ENCODE data around the gene DISP3.

The DISP3 gene

GRCh38 chr1:11496551-11497080, 17.7 kb downstream of the DISP3 start:
- Histone ChIP-seq H2AK5ac (ENCODE audit: low read depth, low read length) (peak overlapping the region; percentile 79), H3K4me1 (ENCODE audit: control insufficient read depth in 2 of 2, insufficient read depth in 1 of 2, low read depth in 1 of 2, low read length in 2 of 2) (peaks cover 12 to 36% of the 10 kb centered on the region in 2 donors), H2BK15ac (ENCODE audit: low read length) (peak overlapping the region; percentile 93), H3K27ac (replicated peaks; ENCODE audit: low read length) (no peak overlapping the region), H3K23ac (ENCODE audit: low read depth, low read length, poor library complexity) (no peak overlapping the region), H3K27me3 (ENCODE audit: control insufficient read depth in 3 of 3, insufficient read depth in 3 of 3, low read depth in 1 of 3, low read length in 3 of 3) (no peaks in the 10 kb centered on the region), H2BK12ac (ENCODE audit: low read length) (no peak overlapping the region), H3K79me1 (ENCODE audit: low read depth, low read length) (no peaks in the 10 kb centered on the region), H2AFZ (ENCODE audit: low read length) (no peak overlapping the region), H3K9ac (ENCODE audit: low read depth, low read length, poor library complexity) (no peak overlapping the region), H3K36me3 (replicated peaks in 1 of 2; ENCODE audit: control insufficient read depth in 2 of 2, insufficient read depth in 2 of 2, low read length in 2 of 2) (no peaks in the 10 kb centered on the region), H2BK120ac (ENCODE audit: low read depth, low read length) (peak overlapping the region; percentile 4), H2BK5ac (ENCODE audit: low read length) (no peak overlapping the region), H3K9me3 (replicated peaks in 1 of 2; ENCODE audit: control insufficient read depth in 2 of 2, insufficient read depth in 1 of 2, low read depth in 1 of 2, low read length in 2 of 2) (peaks cover 0 to 5% of the 10 kb centered on the region in 2 donors), H3K18ac (ENCODE audit: low read length) (peak overlapping the region; percentile 88), H4K91ac (ENCODE audit: low read depth, low read length, poor library complexity) (no peak overlapping the region), H3K4me3 (ENCODE audit: low read length in 2 of 2) (no peak overlapping the region), H3K4me2 (ENCODE audit: insufficient read depth, low read length, poor library complexity, severe bottlenecking) (no peak overlapping the region), H4K8ac (ENCODE audit: low read depth, low read length) (no peak overlapping the region), H3K4ac (ENCODE audit: low read length) (no peak overlapping the region), H3K14ac (ENCODE audit: low read length) (no peak overlapping the region)
- WGBS, 2 donors (ENCODE audit: extremely low coverage in 2 of 2, insufficient read length in 2 of 2, insufficient replicate concordance in 1 of 2), result no CpG with 5 or more reads among the region's 8 CpGs
- DNase-seq (ENCODE audit: low spot score), result no peak

- H2AFZ ChIP-seq (ENCODE audit: low read length), result peak overlapping the region; percentile 76
- peaks cover 12 to 36% of the 10 kb centered on the region in 2 donors for H3K4me1 ChIP-seq (ENCODE audit: control insufficient read depth in 2 of 2, insufficient read depth in 1 of 2, low read depth in 1 of 2, low read length in 2 of 2)
- peak overlapping the region; percentile 83 for H3K18ac ChIP-seq (ENCODE audit: low read length)
- no peak overlapping the region for H2BK15ac ChIP-seq (ENCODE audit: low read length)
- DNase-seq (ENCODE audit: low spot score), result peak; percentile 52
- H3K27ac ChIP-seq (replicated peaks; ENCODE audit: low read length), result peak overlapping the region; percentile 89
- peak overlapping the region in 1 of 2 donors; percentile 24 for H3K4me3 ChIP-seq (ENCODE audit: low read length in 2 of 2)
- H3K9ac ChIP-seq (ENCODE audit: low read depth, low read length, poor library complexity), result no peak overlapping the region
- no peak overlapping the region for H2AK5ac ChIP-seq (ENCODE audit: low read depth, low read length)
- H4K8ac ChIP-seq (ENCODE audit: low read depth, low read length), result no peak overlapping the region
- no peak overlapping the region for H4K91ac ChIP-seq (ENCODE audit: low read depth, low read length, poor library complexity)
- H3K4me2 ChIP-seq (ENCODE audit: insufficient read depth, low read length, poor library complexity, severe bottlenecking), result peak overlapping the region; percentile 45
- H2BK5ac ChIP-seq (ENCODE audit: low read length), result no peak overlapping the region
- H2BK12ac ChIP-seq (ENCODE audit: low read length), result no peak overlapping the region
- H3K14ac ChIP-seq (ENCODE audit: low read length), result no peak overlapping the region
- no peak overlapping the region for H3K23ac ChIP-seq (ENCODE audit: low read depth, low read length, poor library complexity)
- H3K36me3 ChIP-seq (replicated peaks in 1 of 2; ENCODE audit: control insufficient read depth in 2 of 2, insufficient read depth in 2 of 2, low read length in 2 of 2), result peaks cover 0 to 10% of the 10 kb centered on the region in 2 donors
- H3K4ac ChIP-seq (ENCODE audit: low read length), result no peak overlapping the region
- H3K9me3 ChIP-seq (replicated peaks in 1 of 2; ENCODE audit: control insufficient read depth in 2 of 2, insufficient read depth in 1 of 2, low read depth in 1 of 2, low read length in 2 of 2), result peaks cover 7 to 9% of the 10 kb centered on the region in 2 donors
- no peaks in the 10 kb centered on the region for H3K27me3 ChIP-seq (ENCODE audit: control insufficient read depth in 3 of 3, insufficient read depth in 3 of 3, low read depth in 1 of 3, low read length in 3 of 3)
- no CpG with 5 or more reads among the region's 13 CpGs for WGBS, 2 donors (ENCODE audit: extremely low coverage in 2 of 2, insufficient read length in 2 of 2, insufficient replicate concordance in 1 of 2)
- no peaks in the 10 kb centered on the region for H3K79me1 ChIP-seq (ENCODE audit: low read depth, low read length)
- H2BK120ac ChIP-seq (ENCODE audit: low read depth, low read length), result no peak overlapping the region
These were observed 20.1 kb downstream of the DISP3 start for GRCh38 chr1:11498956-11499594.

- peak overlapping the region; percentile 89 for H3K27ac ChIP-seq (replicated peaks; ENCODE audit: low read length)
- H3K23ac ChIP-seq (ENCODE audit: low read depth, low read length, poor library complexity), result no peak overlapping the region
- H3K4me3 ChIP-seq (ENCODE audit: low read length in 2 of 2), result peak overlapping the region in 1 of 2 donors; percentile 24
- H3K9me3 ChIP-seq (replicated peaks in 1 of 2; ENCODE audit: control insufficient read depth in 2 of 2, insufficient read depth in 1 of 2, low read depth in 1 of 2, low read length in 2 of 2), result peaks cover 12 to 14% of the 10 kb centered on the region in 2 donors
- no peak overlapping the region for H3K14ac ChIP-seq (ENCODE audit: low read length)
- H3K9ac ChIP-seq (ENCODE audit: low read depth, low read length, poor library complexity), result no peak overlapping the region
- no peaks in the 10 kb centered on the region for H3K79me1 ChIP-seq (ENCODE audit: low read depth, low read length)
- peaks cover 12 to 36% of the 10 kb centered on the region in 2 donors for H3K4me1 ChIP-seq (ENCODE audit: control insufficient read depth in 2 of 2, insufficient read depth in 1 of 2, low read depth in 1 of 2, low read length in 2 of 2)
- H3K4ac ChIP-seq (ENCODE audit: low read length), result no peak overlapping the region
- H2AK5ac ChIP-seq (ENCODE audit: low read depth, low read length), result peak overlapping the region; percentile 9
- H2AFZ ChIP-seq (ENCODE audit: low read length), result peak overlapping the region; percentile 76
- H2BK12ac ChIP-seq (ENCODE audit: low read length), result no peak overlapping the region
- H3K4me2 ChIP-seq (ENCODE audit: insufficient read depth, low read length, poor library complexity, severe bottlenecking), result peak overlapping the region; percentile 45
- peak overlapping the region; percentile 62 for H3K18ac ChIP-seq (ENCODE audit: low read length)
- DNase-seq (ENCODE audit: low spot score), result peak; percentile 85
- H3K27me3 ChIP-seq (ENCODE audit: control insufficient read depth in 3 of 3, insufficient read depth in 3 of 3, low read depth in 1 of 3, low read length in 3 of 3), result no peaks in the 10 kb centered on the region
- H4K91ac ChIP-seq (ENCODE audit: low read depth, low read length, poor library complexity), result no peak overlapping the region
- peak overlapping the region; percentile 7 for H2BK5ac ChIP-seq (ENCODE audit: low read length)
- H2BK120ac ChIP-seq (ENCODE audit: low read depth, low read length), result no peak overlapping the region
- no peak overlapping the region for H2BK15ac ChIP-seq (ENCODE audit: low read length)
- H4K8ac ChIP-seq (ENCODE audit: low read depth, low read length), result no peak overlapping the region
- WGBS, 2 donors (ENCODE audit: extremely low coverage in 2 of 2, insufficient read length in 2 of 2, insufficient replicate concordance in 1 of 2), result no CpG with 5 or more reads among the region's 14 CpGs
- H3K36me3 ChIP-seq (replicated peaks in 1 of 2; ENCODE audit: control insufficient read depth in 2 of 2, insufficient read depth in 2 of 2, low read length in 2 of 2), result peaks cover 0 to 10% of the 10 kb centered on the region in 2 donors
These were observed 20.8 kb downstream of the DISP3 start for GRCh38 chr1:11499601-11500331.

GRCh38 chr1:11500881-11501280, 21.9 kb downstream of the DISP3 start:
- Histone ChIP-seq H3K14ac (ENCODE audit: low read length) (no peak overlapping the region), H4K91ac (ENCODE audit: low read depth, low read length, poor library complexity) (no peak overlapping the region), H3K27me3 (ENCODE audit: control insufficient read depth in 3 of 3, insufficient read depth in 3 of 3, low read depth in 1 of 3, low read length in 3 of 3) (no peaks in the 10 kb centered on the region), H2BK15ac (ENCODE audit: low read length) (peak overlapping the region; percentile 97), H3K4ac (ENCODE audit: low read length) (no peak overlapping the region), H2AFZ (ENCODE audit: low read length) (no peak overlapping the region), H3K9me3 (replicated peaks in 1 of 2; ENCODE audit: control insufficient read depth in 2 of 2, insufficient read depth in 1 of 2, low read depth in 1 of 2, low read length in 2 of 2) (peaks cover 17 to 25% of the 10 kb centered on the region in 2 donors), H2AK5ac (ENCODE audit: low read depth, low read length) (peak overlapping the region; percentile 97), H4K8ac (ENCODE audit: low read depth, low read length) (no peak overlapping the region), H3K9ac (ENCODE audit: low read depth, low read length, poor library complexity) (no peak overlapping the region), H3K4me1 (ENCODE audit: control insufficient read depth in 2 of 2, insufficient read depth in 1 of 2, low read depth in 1 of 2, low read length in 2 of 2) (peaks cover 12 to 36% of the 10 kb centered on the region in 2 donors), H3K27ac (replicated peaks; ENCODE audit: low read length) (no peak overlapping the region), H3K23ac (ENCODE audit: low read depth, low read length, poor library complexity) (no peak overlapping the region), H3K36me3 (replicated peaks in 1 of 2; ENCODE audit: control insufficient read depth in 2 of 2, insufficient read depth in 2 of 2, low read length in 2 of 2) (peaks cover 0 to 12% of the 10 kb centered on the region in 2 donors), H3K4me2 (ENCODE audit: insufficient read depth, low read length, poor library complexity, severe bottlenecking) (no peak overlapping the region), H3K79me1 (ENCODE audit: low read depth, low read length) (no peaks in the 10 kb centered on the region), H2BK120ac (ENCODE audit: low read depth, low read length) (peak overlapping the region; percentile 48), H2BK5ac (ENCODE audit: low read length) (peak overlapping the region; percentile 71), H3K4me3 (ENCODE audit: low read length in 2 of 2) (no peak overlapping the region), H2BK12ac (ENCODE audit: low read length) (peak overlapping the region; percentile 93), H3K18ac (ENCODE audit: low read length) (peak overlapping the region; percentile 91)
- no CpG with 5 or more reads among the region's 7 CpGs for WGBS, 2 donors (ENCODE audit: extremely low coverage in 2 of 2, insufficient read length in 2 of 2, insufficient replicate concordance in 1 of 2)
- DNase-seq (ENCODE audit: low spot score), result no peak
